Karpas-422 (cell line): Measurements from ENCODE around the gene FXYD3. TPM values are rescaled to one million over a fixed set of nuclear protein-coding genes. Genes with fewer than 3 reads are reported as not detected.

Source experiments
- DNase-seq: peaks from one replicate; pipeline ENCODE4 v3.0.0-alpha.2; 2015
- H2AFZ ChIP-seq: fragments of 200-600 bp; sonication (generic); 2 replicates; pipeline ENCODE4 v1.6.1; 2014; ENCODE audit warnings: antibody characterized with exemption, low read length, mixed read lengths
- H3K27ac ChIP-seq: fragments of 200-600 bp; sonication (generic); 2 replicates; pipeline ENCODE4 v1.5.1; 2014; ENCODE audit warnings: mild to moderate bottlenecking, low read length, moderate library complexity
- H3K27me3 ChIP-seq: fragments of 200-600 bp; sonication (generic); 2 replicates; pipeline ENCODE4 v1.6.1; 2014; ENCODE audit warnings: low read length, mixed read lengths
- H3K36me3 ChIP-seq: fragments of 200-600 bp; sonication (generic); 2 replicates; pipeline ENCODE4 v1.6.1; 2014; ENCODE audit warnings: low read length, mixed read lengths; ENCODE audit not compliant: insufficient read depth
- H3K4me1 ChIP-seq: fragments of 200-600 bp; sonication (generic); 2 replicates; pipeline ENCODE4 v1.6.1; 2014; ENCODE audit warnings: mild to moderate bottlenecking, low read length, mixed read lengths
- H3K4me2 ChIP-seq: fragments of 200-600 bp; sonication (generic); 2 replicates; pipeline ENCODE4 v1.6.1; 2014; ENCODE audit warnings: low read length, low read depth, mild to moderate bottlenecking; ENCODE audit not compliant: poor library complexity, severe bottlenecking
- H3K4me3 ChIP-seq: fragments of 200-600 bp; sonication (generic); 2 replicates; pipeline ENCODE4 v1.5.1; 2014; ENCODE audit warnings: mild to moderate bottlenecking, antibody characterized with exemption, low read length, mixed read lengths
- H3K79me2 ChIP-seq: fragments of 200-600 bp; sonication (generic); 2 replicates; pipeline ENCODE4 v1.6.1; 2014; ENCODE audit warnings: mild to moderate bottlenecking, low read length, mixed read lengths
- H3K9ac ChIP-seq: fragments of 200-600 bp; sonication (generic); 2 replicates; pipeline ENCODE4 v1.6.0; 2014; ENCODE audit warnings: low read length
- H3K9me2 ChIP-seq: fragments of 200-600 bp; sonication (generic), shearing (Covaris generic); replicated peaks from 2 replicates; pipeline ENCODE4 v1.6.0; 2014; ENCODE audit warnings: mild to moderate bottlenecking, low read length, moderate library complexity; ENCODE audit not compliant: insufficient read depth
- H3K9me3 ChIP-seq: fragments of 300-700, 200-600 bp; sonication (generic); 2 replicates; pipeline ENCODE4 v1.6.1; 2014; ENCODE audit warnings: low read length, mixed read lengths
- H4K20me1 ChIP-seq: fragments of 200-600 bp; sonication (generic); 2 replicates; pipeline ENCODE4 v1.6.1; 2014; ENCODE audit warnings: mild to moderate bottlenecking, antibody characterized with exemption, low read length, low read depth; ENCODE audit not compliant: insufficient read depth
- total RNA-seq: library from RNA; depleted of rRNA; stranded (reverse); fragments of >200 nt; shearing (Covaris generic); gene quantifications from 2 replicates; pipeline ENCODE4 v1.2.3, GENCODE V29; 2014; ENCODE audit warnings: low replicate concordance

Gene FXYD3
- total RNA-seq, 1 experiment from 2014 or later: not detected

- peaks cover 63% of the 10 kb centered on the region for H3K36me3 ChIP-seq
- peaks cover 18% of the 10 kb centered on the region for H3K9me3 ChIP-seq
- H3K4me3 ChIP-seq: no peak overlapping the region
- no peak for DNase-seq
- H3K27ac ChIP-seq: no peak overlapping the region
- no peak overlapping the region for H2AFZ ChIP-seq
- peaks cover 20% of the 10 kb centered on the region for H3K79me2 ChIP-seq
- no peaks in the 10 kb centered on the region for H4K20me1 ChIP-seq
- H3K4me1 ChIP-seq: peaks cover 10% of the 10 kb centered on the region
- no peak overlapping the region for H3K9ac ChIP-seq
- H3K4me2 ChIP-seq: no peak overlapping the region
- no peaks in the 10 kb centered on the region for H3K9me2 ChIP-seq
- no peaks in the 10 kb centered on the region for H3K27me3 ChIP-seq
Observed at GRCh38 chr19:35159606-35160005, 44.0 kb downstream of the FXYD3 start.

GRCh38 chr19:35160629-35161433 lies 45.2 kb downstream of the FXYD3 start:
- Histone ChIP-seq H3K27me3 (no peaks in the 10 kb centered on the region), H3K79me2 (peaks cover 9% of the 10 kb centered on the region), H3K4me1 (peaks cover 5% of the 10 kb centered on the region), H2AFZ (no peak overlapping the region), H3K9me3 (peaks cover 30% of the 10 kb centered on the region), H3K36me3 (peaks cover 74% of the 10 kb centered on the region), H3K4me2 (no peak overlapping the region), H3K9me2 (no peaks in the 10 kb centered on the region), H3K9ac (no peak overlapping the region), H3K27ac (no peak overlapping the region), H3K4me3 (no peak overlapping the region), H4K20me1 (no peaks in the 10 kb centered on the region)
- no peak for DNase-seq

DNA sequence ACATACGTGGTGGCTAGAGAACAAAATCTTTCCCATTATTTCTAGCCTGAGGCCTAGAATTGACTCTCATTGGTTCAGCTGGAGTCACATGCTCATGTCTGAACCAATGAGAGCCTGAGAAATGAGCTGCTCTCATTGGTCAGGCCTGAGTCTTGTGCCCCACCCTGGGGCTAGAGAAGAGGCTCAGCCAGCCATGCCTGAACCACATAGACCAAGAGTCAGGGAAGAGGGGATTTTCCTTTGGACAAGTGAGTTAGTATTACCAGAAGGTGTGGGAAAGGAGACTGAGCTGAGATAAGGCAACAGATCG lies 45.8 kb downstream of the FXYD3 start:
- H3K27me3 ChIP-seq: no peaks in the 10 kb centered on the region
- no peak overlapping the region for H3K27ac ChIP-seq
- H2AFZ ChIP-seq: no peak overlapping the region
- H3K79me2 ChIP-seq: peaks cover 4% of the 10 kb centered on the region
- no peak overlapping the region for H3K9ac ChIP-seq
- H4K20me1 ChIP-seq: no peaks in the 10 kb centered on the region
- no peaks in the 10 kb centered on the region for H3K4me1 ChIP-seq
- H3K4me3 ChIP-seq: no peak overlapping the region
- H3K9me2 ChIP-seq: no peaks in the 10 kb centered on the region
- no peak for DNase-seq
- peaks cover 79% of the 10 kb centered on the region for H3K36me3 ChIP-seq
- no peak overlapping the region for H3K4me2 ChIP-seq
- peaks cover 35% of the 10 kb centered on the region for H3K9me3 ChIP-seq

DNA sequence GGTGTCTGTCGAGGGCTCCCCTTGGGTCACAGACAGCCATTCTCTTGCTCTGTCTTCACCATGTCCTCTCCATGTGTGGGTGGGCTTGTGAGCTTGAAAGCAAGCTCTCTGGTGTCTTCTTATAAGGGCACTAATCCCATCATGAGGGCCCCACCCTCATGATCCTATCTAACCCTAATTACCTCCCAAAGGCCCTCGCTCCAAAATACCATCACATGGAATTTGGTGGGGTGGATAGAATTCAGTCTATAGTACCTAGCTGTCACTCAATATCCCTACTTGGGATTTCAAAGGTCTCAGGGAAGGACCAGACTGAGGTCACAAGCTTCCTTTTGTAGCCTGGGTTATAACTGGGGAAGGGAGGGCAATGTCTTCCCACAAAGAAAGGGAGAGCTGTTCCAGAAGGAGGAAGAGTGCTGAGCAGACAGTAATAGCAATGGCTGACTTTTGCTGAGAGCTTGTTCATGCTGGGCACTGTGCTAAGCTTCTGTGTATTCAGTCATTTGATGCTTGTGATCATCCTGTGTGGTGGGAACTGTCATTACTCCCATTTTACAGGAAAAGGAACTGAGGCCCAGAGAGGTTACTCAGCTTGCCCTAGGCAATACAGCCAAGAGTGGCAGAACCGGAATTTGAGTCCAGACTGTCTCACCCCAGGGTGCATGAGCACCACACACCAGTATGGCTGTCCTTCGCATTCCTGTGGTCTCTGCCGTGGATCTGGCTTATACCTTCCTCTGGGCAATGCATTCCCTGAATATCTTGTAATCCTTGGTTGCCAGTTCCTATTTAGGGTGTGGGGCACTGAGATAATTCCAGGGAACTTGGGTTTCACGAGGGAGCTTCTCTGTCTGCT lies 47.1 kb downstream of the FXYD3 start:
- Histone ChIP-seq H4K20me1 (no peaks in the 10 kb centered on the region), H3K4me1 (peaks cover 5% of the 10 kb centered on the region), H3K9ac (no peak overlapping the region), H2AFZ (no peak overlapping the region), H3K9me2 (no peaks in the 10 kb centered on the region), H3K79me2 (no peaks in the 10 kb centered on the region), H3K9me3 (peaks cover 38% of the 10 kb centered on the region), H3K27me3 (no peaks in the 10 kb centered on the region), H3K4me2 (no peak overlapping the region), H3K27ac (no peak overlapping the region), H3K36me3 (peaks cover 75% of the 10 kb centered on the region), H3K4me3 (no peak overlapping the region)
- DNase-seq: no peak

GRCh38 chr19:35164418-35164817 lies 48.8 kb downstream of the FXYD3 start:
- Histone ChIP-seq H3K4me3 (no peak overlapping the region), H3K9me2 (no peaks in the 10 kb centered on the region), H3K4me2 (no peak overlapping the region), H3K27ac (no peak overlapping the region), H4K20me1 (no peaks in the 10 kb centered on the region), H3K9ac (no peak overlapping the region), H3K9me3 (peaks cover 38% of the 10 kb centered on the region), H2AFZ (no peak overlapping the region), H3K4me1 (peaks cover 5% of the 10 kb centered on the region), H3K27me3 (no peaks in the 10 kb centered on the region), H3K36me3 (peaks cover 65% of the 10 kb centered on the region), H3K79me2 (no peaks in the 10 kb centered on the region)
- DNase-seq: no peak

DNA sequence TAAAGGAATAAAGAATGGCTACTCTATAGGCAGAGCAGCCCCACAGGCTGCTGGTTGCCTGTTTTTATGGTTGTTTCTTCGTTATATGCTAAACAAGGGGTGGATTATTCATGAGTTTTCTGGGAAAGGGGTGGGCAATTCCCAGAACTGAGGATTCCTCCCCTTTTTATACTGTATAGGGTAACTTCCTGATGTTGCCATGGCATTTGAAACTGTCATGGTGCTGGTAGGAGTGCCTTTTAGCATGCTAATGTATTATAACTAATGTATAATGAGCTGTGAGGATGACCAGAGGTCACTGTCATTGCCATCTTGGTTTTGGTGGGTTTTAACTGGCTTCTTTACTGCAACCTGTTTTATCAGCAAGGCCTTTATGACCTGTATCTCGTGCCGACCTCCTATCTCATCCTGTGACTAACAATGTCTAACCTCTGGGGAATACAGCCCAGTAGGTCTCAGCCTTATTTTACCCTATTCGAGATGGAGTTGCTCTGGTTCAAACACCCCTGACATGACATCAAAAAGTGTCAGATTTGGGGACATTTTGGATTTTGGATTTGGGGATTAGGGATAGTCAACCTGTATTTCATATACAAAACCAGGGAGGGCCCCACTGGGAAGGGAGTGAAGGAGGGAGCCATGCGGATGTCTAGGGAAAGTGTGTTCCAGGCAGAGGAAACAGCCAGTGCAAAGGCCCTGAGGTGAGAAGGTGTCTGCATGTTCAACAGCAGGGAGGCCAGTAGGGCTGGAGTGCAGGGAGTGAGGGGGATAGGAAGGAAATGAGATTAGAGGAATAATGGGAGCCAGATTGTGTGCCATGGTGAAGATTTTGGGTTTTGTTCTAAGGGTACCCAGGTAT lies 49.8 kb downstream of the FXYD3 start:
- H3K9me2 ChIP-seq: no peaks in the 10 kb centered on the region
- no peak overlapping the region for H3K27ac ChIP-seq
- no peaks in the 10 kb centered on the region for H3K27me3 ChIP-seq
- peaks cover 61% of the 10 kb centered on the region for H3K36me3 ChIP-seq
- H3K9ac ChIP-seq: no peak overlapping the region
- H3K4me2 ChIP-seq: no peak overlapping the region
- DNase-seq: no peak
- no peak overlapping the region for H3K4me3 ChIP-seq
- no peaks in the 10 kb centered on the region for H4K20me1 ChIP-seq
- no peak overlapping the region for H2AFZ ChIP-seq
- no peaks in the 10 kb centered on the region for H3K79me2 ChIP-seq
- peaks cover 5% of the 10 kb centered on the region for H3K4me1 ChIP-seq
- peaks cover 38% of the 10 kb centered on the region for H3K9me3 ChIP-seq

GRCh38 chr19:35166100-35167063 lies 50.8 kb downstream of the FXYD3 start:
- Histone ChIP-seq H3K9me2 (no peaks in the 10 kb centered on the region), H3K27ac (0 out of 2 replicates have a peak overlapping the region, but pooled peaks have one; percentile 49), H3K9me3 (peaks cover 36% of the 10 kb centered on the region), H3K4me3 (no peak overlapping the region), H3K4me1 (peaks cover 5% of the 10 kb centered on the region), H3K79me2 (no peaks in the 10 kb centered on the region), H3K36me3 (peaks cover 52% of the 10 kb centered on the region), H3K4me2 (no peak overlapping the region), H3K9ac (no peak overlapping the region), H2AFZ (no peak overlapping the region), H4K20me1 (no peaks in the 10 kb centered on the region), H3K27me3 (no peaks in the 10 kb centered on the region)
- no peak for DNase-seq
